MV-4-11 (cell line): ENCODE results near the gene IL17F.
"Not testable (repeated sequence)": the region's sequence is repeated elsewhere in the genome, so short reads cannot be mapped to it uniquely, and the experiment has no call there.

ENCODE experiments used
- DNase-seq: peaks from one replicate; lab custom pipeline; 2025; lab: John Stamatoyannopoulos, UW

The IL17F gene

GRCh38 chr6:52245425-52245824 is 1.1 kb upstream of the IL17F start:
- no peak for DNase-seq

GRCh38 chr6:52243282-52243893 is 912 bp downstream of the IL17F start:
- DNase-seq: no peak

DNA sequence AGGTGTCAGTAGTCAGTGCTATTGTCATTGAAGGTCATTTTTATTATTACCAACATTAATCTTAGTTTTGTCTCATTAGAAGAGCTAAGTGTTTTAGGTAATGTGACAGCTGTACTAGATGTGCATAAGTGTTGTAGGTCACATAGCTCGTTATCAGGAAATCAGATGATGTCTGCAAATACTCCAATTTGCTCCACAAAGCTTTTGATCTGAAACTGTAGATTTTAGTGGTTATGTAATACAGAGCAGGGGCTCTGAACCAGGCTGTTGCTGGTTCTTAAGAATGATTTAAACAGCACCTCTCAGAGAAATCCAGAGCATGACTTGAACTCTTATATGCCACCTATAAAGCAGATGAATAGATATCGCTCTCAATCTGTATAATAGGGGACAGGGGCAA is 2.5 kb downstream of the IL17F start:
- no peak for DNase-seq

GRCh38 chr6:52233975-52234823 is 10.1 kb downstream of the IL17F start:
- peak; percentile 26 for DNase-seq

DNA sequence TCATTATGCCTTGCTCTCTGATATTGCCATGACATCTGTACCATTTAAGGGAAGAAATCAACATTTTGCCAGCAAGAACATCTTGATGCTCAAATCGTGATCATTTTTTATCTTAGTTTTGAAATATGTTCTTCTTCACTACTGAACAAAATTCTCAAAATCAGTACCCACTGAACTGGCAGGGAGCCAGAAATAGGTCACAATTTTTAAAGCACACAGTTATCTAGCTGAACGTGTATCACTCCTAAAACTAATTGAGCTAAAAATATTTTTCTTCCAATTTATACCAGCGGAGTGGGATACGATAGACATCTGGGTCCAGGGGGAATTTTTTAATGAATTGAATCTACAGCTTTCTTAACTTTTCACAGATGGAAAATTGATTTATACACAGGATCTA is 11.3 kb downstream of the IL17F start:
- DNase-seq: no peak

GRCh38 chr6:52231406-52232127 is 12.7 kb downstream of the IL17F start:
- no peak for DNase-seq

GRCh38 chr6:52230685-52231084 is 13.6 kb downstream of the IL17F start:
- peak; percentile 73 for DNase-seq

DNA sequence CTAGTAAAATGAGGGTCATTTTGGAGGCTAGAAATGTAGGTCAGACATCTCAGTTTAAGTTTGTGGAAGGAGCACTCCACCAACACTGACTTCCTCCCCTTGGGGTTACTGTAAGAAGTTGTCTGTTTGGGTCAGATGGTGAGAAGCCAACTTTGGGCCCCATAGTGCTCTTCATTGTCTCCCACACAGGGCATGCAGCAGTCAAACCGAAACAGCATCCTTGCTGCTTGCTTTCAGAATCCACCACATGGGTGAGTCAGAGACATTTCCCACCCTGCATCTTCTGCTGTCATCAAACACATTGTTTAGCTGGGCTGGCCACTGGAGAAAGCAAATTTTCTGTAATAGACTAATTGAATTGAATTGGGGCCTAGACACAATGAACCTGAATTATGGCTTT is 16.8 kb downstream of the IL17F start:
- peak; percentile 36 for DNase-seq

DNA sequence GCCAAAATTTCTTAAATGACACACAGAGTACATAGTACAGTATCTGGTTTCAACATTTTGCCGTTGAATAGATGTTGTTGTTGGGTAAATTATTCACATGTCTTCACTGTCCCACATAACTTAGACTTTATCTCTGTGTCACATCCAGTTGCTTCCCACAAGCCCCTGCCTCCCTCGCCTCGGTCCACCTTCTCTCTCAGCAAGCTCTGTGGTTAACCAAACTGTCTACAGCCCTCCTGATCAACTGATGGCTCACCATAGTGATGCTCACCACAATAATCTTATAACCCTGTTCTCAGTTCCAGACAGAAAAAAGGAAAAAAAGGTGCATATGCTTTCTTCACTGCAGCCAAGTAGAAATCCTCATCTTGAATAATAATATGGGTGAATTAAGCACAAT is 23.0 kb downstream of the IL17F start:
- no peak for DNase-seq

- DNase-seq: no peak
Measured at GRCh38 chr6:52217761-52218160, 26.5 kb downstream of the IL17F start.

DNA sequence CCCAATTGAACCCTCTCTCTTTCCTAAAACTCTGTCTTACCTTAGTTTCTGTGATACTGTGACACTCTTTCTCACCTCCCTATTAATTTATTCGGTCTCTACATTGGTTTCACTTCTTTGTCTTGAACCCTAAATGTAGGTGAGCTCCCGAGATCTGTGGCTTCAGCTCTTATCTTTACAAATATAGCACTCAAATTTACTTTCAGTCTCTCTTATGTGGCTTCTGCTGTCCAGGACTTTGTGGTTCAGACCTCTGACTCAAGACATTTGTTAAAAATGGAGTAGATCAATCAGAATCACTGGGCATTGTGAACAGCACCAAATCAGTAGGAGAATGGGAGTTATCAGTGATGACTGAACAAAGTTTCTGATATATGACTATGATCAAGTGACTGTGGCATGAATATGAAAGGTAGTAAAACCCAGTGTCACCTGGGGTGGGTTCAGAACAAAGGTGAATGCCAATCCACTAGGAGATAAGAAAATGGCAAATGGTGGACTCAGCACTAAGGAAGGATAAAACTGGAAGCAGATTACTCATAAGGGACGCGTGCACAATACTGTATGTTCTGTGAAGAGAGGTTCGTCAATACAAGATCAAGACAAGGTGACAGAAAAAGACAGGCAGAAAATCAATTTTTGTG is 27.2 kb downstream of the IL17F start:
- DNase-seq: no peak

DNA sequence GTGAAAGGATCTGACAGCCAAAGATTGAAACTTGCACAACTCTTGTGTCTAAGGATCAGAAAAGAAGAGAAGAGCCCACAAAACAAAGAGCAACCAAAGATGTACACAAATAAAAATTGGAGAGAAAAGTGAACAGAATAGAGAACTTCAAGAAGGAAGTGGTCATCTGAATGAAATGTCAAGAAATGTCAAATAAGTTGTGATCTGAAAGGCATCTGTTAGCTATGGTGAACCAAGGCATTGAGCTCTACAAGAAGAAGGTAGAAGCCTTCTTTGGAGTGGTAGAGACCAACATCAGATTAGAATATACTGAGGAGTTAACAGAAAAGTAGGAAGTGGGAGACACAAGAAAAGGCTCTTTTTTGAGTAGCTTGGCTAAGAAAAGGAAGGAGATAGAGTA is 28.5 kb downstream of the IL17F start:
- no peak for DNase-seq

GRCh38 chr6:52213127-52213526 is 31.2 kb downstream of the IL17F start:
- no peak for DNase-seq

DNA sequence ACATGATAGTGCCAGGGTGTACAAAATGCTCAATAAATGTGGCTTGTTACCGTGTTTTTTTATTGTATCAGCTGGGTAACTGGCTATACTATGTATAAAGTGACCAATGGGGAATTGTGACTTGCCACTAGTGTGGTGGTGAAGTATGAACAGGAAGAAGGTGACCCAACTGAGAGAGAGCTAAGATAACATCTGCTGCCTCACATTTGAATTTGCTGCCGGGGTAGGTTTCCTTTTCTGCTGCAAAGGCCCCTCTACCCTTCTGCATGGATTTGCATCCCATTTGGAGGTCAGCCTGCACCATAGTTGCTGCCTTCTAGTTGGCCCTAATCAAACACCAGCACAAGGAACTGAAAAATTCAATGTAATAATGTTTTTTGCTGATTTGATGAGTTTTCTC is 34.1 kb downstream of the IL17F start:
- DNase-seq: no peak

DNA sequence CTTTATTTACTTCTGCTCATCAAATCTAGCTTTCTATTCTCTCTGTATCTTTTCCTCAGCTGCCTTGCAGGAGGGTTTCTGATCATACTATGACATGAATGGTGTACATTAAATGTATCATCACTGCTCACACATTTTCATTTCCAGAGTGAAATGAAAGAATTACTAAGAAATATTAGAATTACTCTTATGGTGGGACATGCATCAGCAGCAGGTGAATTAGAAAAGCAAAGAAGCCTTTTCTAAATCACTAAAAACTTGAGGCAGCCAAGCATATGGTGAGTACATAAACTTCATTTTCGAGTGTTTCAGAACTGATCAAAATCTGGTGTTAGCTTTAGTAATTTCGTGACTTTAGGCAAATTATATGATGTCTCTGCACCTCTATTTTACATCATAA is 34.5 kb downstream of the IL17F start:
- no peak for DNase-seq

- DNase-seq: no peak
Measured at GRCh38 chr6:52208612-52209011, 35.7 kb downstream of the IL17F start.

DNA sequence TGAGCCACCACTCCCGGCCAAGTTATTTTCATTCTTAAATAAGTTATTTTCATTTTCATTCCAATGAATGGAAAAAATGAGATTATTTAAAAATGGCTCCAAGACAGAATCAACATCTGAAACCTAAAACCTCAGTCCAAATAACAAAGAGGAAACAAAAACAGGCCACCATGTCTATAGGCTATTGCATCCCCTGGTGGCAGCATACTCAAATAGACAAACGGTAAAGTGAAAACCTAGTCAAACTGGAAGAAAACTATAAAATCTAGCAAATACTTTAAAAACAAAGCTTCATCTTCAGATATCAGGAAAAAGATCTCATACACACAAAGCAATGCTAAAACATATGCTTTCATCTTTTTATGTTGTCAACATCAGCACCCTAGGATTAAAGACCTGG is 37.2 kb downstream of the IL17F start:
- no peak for DNase-seq

- DNase-seq: no peak
Measured at GRCh38 chr6:52201493-52201892, 42.8 kb downstream of the IL17F start.

GRCh38 chr6:52201046-52201445 is 43.3 kb downstream of the IL17F start:
- DNase-seq: no peak

DNA sequence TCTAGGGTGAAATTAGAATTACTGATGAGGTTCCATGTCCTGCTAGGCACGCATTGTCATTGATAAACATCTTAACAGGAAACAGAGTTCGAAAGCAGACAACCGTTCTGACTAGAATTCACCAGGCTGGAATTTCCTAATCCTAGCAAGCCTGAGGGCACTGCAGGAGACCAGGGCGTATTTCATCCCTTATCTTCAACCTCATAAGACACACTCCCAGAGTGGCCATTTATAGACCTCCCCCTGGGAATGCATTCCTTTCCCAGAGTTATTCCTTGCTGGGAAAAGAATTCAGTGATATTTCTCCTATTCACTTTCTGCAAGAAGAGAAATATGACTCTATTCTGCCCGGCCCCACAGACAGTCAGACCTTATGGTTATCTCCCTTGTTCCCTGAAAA is 44.2 kb downstream of the IL17F start:
- not testable (repeated sequence) for DNase-seq

DNA sequence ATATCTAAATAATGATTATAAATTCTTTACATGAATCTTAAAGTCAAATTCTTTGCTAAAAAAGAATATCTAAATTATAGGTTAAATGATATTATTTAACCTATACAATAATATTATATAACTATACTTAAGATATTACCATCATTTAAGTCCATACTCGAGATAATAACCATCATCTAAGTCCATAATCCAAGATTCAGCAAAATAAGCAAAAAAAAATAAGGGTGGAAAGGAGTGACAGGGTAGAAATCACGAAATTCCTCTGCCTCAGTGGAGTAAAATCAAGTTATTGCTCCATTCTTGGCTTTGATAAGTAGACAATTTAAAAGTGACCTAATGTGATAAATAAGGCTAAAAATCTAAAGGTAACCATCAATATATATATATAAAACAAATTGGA is 48.4 kb downstream of the IL17F start:
- no peak for DNase-seq

DNA sequence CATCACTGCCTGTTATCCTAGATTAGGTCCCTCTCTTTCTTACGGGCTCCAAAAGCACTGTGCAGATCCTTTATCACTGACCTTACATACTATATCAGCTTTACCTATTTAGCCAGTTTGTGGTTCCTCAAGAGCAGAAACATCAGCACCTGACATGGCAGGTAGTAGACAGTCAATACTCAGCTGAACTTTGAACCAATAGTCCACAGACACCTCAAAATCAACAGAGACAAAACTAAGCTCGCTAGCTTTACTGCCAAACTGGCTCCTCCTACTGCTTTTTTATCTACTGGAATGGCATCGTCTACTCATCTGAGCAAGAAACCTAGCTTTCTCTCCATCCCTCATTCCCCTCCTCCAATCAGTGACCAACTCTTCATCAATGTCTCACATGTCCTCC is 52.5 kb downstream of the IL17F start:
- DNase-seq: no peak

DNA sequence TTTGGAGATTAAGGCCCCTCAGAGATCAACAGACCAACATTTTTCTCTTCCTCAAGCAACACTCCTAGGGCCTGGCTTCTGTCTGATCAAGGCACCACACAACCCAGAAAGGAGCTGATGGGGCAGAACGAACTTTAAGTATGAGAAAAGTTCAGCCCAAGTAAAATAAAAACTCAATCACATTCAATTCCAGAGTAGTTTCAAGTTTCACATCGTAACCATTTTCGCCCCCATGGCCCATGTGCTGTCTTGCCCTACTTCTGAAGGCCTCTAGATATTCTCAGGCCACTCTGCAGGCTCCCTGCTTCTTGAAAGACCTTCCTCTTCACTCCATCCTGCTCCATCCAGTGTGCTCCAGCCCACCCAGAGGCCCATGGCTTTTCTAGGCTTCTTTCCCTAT is 53.9 kb downstream of the IL17F start:
- no peak for DNase-seq
